HG03103 (cell line): ENCODE results near the gene MAGOH.
"Not testable (repeated sequence)": the region's sequence is repeated elsewhere in the genome, so short reads cannot be mapped to it uniquely, and the experiment has no call there.

Experiments used
- ATAC-seq: cut with Tn5 transposase; IDR thresholded peaks from one replicate; pipeline ENCODE4 v1.9.1; 2021; ENCODE audit warnings: low read depth; ENCODE audit not compliant: unreplicated experiment

MAGOH gene

DNA sequence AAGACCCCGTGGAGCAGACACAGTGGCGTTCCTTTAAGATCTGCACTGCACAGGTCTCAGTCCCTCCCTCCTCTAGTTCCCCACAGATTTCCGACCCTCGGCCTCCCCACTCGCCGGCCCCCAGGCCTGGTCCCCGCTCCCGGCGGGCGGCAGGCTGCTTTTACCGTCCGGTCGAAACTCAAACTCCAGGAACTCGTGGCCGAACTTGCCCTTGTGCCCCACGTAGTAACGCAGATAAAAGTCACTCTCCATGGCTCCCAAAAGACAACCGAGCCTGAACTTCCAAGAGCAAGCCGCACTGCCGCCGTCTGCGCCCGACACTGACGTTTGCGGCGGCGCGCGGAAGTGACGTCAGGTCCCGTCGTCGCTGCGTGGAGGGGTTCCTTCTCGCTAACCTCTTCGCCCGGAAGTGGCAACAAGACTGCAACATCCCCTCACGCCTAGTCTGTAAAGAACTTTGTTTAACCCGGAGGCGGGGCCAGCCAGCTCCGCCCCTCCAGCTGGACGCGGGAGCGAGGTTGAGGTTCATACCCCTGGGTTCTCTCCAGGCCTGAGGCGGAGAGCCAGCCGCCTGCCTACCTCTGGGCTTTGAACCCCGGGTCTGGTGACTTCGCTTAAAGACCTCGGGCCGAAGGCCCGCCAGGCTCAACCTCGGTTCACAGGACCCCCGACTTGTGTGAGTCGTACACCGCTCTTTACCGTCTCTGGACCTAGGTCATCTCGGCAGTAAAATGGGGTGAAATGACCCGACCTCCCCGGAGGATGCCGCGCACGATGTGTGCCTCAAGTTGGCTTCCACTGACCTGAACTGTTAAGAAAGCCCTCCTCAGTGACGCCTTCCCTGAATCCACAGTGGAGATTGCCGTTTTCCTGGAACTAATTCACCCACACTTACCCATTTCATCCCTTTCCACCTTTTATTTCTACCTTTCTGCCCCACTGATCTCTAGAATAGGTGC, at the start of gene MAGOH:
TSS of gene MAGOH (minus strand) at position 322 of the 959 bp plus-strand sequence. CDS start at position 252, 70 bp downstream.
- ATAC-seq: peak; percentile 98

DNA sequence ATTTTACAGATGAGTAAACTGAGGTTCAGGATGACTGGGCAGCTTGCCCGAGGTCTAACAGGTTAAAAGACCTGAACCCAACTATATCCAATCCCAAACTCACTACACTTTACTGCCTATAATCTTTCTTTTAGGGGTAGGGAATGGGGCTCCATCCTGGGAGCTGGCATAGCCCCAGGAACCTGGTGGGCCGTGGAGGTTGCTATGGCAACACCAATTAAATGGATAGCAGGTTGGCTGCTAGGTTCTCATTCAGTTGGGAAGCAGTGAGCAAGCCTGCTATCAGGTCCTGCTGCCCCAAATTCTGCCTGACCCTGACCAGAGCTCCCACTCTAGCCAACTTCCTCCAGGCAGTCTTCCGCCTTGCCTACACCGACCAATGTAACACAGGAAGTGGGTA, 48.6 kb upstream of the MAGOH start:
- no peak for ATAC-seq

DNA sequence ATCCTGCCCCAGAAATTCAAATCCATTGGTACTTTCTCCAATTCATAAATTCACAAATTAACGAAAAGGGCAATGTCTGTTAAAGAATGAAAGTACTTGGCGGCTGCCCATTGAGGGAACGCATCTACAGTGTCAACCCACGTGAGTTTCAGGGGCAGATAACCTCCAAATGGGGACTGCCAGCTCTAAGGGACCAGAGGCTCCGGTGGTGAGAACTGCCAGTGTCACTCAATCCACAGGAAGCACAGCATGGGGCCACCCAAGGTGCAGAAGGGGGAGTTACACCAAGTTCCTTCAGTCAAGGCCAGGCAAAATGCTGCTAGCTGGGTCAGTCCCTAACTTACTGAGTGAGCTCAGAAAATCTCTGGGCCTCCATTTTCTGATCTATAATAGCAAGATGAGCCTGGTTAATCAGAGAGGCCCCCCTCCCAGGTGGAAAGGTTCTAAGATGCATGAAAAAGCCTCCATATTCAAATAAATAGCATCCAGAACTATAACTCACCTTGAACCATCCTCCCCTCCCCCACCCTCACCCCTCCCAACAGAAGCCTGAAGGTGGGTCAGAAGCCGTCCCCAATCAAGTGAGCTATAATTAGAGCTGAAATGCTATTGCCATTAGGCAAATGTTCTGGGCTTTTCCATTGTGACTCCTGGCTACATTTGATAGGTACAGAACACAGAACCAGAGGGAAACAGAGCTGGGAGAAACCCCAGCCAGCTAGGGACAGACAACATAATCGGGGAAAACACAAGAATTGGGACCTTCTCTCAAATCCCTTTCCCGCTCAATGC, 47.8 kb upstream of the MAGOH start:
- ATAC-seq: no peak

DNA sequence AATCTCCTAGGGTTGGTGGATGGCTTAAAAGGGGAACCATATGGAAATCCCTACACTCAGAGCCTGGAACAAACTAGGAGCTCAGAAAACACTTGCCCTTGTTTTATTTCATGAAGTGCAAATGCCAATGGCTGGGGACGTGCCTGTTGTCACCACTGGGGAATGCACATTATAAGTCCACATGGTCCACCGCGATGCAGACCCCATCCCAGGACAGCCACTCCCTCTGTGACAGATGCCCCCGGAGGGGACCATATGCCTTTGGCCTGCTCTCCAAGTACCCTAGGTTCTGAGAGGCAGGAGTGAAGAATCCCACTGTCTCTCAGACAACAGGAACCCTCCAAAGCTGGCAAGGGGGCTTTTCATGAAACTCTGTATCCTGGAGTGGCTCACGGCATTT, 47.2 kb upstream of the MAGOH start:
- no peak for ATAC-seq

DNA sequence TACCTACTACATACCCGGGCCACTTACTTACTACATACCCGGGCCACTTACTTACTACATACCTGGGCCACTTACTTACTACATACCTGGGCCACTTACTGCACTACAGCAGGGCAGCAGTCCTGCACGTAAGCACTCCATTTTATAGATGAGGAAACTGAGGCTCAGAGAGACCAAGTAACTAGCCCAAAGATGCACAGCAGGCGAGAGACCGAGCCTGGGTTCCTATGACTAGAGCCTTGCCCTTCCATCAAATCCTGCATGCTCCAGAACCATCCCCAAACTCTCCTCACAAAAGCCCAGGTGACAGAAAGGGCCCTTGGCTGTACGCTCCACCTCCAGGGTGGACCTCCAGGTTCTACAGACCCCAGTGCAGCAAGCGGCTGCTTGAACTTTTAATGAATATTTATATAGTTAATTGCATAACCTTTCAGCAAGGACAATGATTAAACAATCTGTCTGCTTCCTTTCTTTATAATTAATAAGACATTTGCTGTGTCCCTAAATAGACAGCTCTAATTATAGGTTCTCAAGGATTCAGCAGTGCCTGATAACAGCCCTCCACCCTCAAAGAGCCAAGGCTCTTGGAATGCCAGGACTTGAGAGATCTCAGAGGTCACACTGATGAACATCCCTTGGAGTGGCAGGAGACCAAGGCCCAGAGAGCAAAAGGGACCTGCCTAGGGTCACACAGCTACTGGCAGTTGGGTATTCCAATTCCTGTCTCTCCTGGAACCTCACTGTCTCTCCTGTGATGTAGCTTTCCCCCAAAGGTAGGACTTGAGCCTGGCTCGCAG, 46.1 kb upstream of the MAGOH start:
- no peak for ATAC-seq

DNA sequence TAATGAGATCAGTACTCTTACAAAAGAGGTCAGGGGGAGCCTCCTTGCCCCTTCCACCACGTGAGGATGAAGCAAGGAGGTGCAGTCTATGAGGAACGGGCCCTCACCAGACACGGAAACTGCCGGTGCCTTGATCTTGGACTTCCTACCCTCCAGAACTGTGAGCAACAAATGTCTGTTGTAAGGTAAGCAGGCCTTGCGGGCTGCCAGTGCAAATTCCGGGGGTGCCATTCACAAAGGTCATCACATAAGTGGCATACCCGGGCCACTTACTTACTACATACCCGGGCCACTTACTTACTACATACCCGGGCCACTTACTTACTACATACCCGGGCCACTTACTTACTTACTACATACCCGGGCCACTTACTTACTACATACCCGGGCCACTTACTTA, 44.8 kb upstream of the MAGOH start:
- not testable (repeated sequence) for ATAC-seq

DNA sequence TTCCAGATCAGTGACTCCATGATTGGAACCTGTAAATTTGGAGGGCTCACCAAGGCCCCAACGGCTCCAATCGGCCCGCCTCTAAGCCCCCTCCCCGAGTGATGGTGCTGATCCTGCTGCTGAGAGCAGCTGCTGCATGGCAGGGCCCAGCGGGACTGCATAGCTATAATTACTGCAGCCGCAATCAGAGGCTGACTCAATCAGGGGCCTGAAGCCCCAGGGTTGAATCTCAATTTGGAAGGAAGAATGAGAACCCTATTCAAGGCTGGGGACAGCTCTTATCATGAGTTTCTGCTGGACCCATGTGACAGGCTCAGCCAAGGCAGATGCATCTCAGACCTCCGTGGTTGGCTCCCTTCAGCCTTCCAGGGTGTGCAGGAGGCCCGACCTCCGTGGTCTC, 42.8 kb upstream of the MAGOH start:
- ATAC-seq: no peak

DNA sequence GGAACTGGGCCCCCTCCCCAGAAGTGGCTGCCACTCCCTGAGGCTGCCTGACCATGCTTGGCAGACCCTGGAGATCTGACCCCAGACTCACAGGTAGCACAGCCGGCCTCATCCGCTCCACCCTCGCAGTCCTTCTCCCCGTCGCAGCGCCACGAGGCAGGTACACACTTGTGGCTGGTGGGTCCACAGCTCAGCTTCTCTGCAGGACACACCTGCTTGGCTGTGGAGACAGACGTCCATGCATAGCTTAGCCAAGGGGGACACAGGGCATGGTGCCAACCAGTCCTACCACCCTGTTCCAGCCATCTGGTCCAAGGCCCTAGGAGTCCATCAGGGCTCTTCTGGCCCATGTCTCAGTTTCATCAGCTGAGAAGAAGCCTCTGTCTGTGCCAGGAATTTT, 42.2 kb upstream of the MAGOH start:
- no peak for ATAC-seq

DNA sequence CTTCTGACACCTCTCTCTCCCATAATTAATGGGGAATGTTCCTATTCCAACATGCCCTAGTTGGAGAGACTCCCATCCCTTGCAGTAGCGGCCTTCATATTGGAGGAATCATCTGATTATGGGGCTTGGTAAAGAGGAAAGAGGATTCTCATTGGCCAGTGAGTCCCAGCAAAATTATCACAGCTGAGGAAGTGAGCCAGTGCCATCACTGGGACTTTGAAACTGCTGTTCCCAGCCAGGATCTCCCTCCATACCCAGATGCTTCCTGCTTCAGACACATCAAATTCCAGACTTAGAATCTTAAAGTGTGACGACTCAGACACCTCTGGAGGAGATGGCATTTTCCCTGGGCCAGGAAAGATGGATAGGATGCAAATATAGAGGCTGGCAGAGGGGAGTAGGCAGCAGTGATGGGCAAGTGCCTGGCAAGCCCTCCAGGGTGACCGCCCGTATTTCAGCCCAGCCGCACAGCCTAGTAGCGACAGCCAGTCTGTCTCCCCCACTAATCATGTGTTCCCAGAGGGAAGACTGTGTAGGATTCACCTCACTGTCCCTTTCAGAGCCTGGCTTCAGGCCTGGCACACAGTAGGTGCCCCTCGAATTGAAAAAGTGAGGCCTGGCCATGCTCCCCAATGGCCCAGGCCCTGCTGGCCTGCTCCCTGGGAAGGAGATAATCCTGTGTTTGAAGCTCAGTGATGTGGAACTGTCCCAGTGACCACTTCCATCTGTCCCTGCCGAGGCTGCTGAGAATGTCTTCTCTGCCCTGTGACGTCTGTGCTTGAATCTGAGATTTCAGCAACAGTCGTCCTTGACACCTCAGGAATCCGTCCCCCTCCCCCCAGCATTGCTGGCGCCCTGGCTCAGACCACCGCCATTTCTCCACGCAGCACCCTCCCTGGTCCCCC, 41.2 kb upstream of the MAGOH start:
- no peak for ATAC-seq

DNA sequence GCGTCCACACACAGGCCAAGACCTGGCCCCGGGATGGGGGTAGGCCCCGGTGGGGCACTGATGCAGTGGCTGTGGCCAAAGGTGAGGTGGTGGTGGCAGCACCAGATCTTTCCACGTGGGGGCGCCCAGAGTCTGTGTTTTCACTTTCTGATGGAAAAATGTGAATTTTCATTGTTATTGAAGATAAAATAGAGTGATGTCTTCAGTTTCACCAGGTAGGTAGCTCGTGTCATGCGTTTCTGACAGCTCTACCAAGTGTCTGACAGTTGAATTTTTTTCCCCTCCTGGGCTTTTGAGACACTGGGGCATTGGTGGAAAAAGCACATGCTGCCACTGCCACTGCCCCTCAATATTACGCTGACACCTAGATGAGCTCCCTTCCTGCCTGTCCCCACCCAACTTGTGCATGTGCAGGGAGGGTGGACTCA, 40.0 kb upstream of the MAGOH start:
- no peak for ATAC-seq

DNA sequence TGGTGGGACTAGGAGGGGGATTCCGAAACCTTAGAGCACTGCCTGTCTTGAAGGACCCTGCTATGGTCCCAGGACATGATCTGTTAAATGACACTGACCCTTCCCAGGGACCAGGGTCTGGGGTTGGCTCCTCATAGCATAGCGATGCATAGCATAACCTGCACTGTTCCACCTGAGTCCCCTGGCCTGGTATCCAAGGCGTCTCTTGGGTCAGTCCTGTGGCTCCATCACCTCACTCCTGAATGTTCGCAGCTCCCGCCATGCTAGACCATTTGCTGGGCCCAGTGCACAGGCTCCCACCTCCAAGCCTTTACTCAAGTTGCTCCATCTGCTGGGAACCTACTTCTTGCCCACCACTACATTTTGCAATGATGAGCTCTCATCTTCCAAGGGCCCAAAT, 39.0 kb upstream of the MAGOH start:
- no peak for ATAC-seq

DNA sequence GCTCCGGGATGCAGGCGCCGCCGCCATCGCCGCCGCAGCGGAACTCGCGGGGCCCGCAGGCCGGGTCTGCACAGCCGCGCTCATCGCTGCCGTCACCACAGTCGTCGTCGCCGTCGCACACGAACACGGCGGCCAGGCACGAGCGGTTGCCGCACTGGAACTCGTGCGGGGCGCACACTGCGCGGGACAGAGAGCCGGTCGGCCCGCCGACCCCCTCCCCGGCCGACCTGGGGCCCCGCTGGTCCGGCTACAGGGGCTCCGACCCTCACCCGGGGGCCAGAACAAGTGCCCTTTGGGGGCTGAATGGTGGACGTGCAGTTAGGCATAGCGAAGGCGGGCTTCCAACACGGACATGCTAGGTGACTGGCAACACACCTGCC, 38.6 kb upstream of the MAGOH start:
- no peak for ATAC-seq

DNA sequence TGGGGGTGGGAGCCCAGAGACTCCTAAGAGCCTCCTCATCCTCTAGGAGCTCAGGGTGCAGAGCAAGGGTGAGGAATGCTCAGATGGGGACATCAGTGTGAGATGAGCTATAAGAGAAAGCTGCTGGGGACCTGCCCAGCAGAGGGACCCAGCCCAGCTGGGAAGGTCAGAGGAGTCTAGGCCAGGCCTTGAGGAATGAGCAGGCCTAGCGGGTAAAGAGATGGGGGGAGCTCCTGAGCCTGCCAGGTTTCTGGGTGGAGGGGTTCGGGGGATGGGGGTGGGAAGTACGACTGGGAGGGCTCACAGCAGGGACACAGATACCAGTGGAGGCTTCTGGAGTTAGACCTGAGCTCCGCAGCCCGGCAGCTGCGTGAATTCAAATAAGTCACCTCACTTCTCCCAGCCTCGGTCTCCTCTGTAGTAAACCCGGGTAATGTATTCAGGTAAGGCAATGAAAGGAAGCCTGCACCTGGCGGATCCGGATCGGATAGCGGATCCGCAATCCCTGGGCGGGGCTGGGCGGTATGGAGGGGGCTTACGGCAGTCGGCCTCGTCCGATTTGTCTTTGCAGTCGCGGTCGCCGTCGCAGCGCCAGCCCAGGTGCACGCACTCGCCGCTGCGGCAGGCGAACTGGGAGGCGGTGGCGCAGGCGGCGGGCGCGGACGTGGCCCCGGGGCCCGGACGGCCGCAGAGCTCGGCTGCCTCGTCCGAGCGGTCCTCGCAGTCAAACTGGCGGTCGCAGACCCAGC, 38.0 kb upstream of the MAGOH start:
- ATAC-seq: no peak

DNA sequence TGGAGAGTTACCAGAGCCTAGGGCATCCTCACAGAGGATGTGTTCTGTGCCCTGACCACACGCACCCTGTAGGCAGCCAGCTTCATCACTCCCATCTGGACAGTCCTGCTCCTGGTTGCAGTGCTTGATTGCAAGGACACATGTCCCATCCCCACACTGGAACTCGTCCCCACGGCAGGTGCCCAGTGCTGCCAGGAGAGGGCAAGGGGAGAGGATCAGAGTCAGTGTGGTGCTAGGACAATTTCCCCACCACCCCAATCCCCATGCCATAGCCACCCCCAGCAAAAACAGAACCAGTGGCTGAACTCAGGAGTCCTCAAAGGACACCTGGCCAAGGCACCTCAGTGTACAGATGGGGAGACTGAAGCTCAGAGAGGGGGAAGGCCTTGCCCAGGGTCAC, 37.2 kb upstream of the MAGOH start:
- ATAC-seq: no peak

DNA sequence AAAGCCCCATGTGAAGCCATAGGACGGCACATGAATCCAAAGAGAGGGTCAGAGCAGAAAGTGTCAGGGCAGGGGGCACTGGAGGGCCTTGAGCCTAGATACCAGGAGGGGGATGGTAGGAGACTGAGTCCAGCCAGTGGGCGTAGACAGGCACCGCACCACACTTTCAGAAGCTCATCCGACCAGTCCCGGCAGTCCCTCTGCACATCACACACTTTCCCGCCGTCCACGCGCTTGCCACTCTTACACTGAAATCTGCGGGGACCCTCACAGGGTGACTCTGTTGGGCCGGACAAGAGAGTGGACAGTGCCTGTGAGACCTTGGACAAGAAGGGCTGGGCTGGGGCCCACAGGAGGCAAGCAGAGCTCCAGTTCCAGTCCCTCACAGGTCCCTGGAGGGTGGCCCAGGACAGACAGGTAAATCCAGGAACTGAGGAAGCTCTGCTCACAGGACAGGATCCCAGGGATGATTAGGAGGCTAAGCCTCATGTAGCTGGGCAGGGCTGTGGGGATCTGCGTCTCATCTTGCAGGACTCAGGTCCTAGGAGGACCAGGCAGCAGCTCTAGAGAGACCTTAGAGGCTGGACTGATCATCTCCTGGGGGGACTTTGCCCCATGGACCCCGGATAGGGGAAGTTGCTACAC, 36.3 kb upstream of the MAGOH start:
- ATAC-seq: no peak

DNA sequence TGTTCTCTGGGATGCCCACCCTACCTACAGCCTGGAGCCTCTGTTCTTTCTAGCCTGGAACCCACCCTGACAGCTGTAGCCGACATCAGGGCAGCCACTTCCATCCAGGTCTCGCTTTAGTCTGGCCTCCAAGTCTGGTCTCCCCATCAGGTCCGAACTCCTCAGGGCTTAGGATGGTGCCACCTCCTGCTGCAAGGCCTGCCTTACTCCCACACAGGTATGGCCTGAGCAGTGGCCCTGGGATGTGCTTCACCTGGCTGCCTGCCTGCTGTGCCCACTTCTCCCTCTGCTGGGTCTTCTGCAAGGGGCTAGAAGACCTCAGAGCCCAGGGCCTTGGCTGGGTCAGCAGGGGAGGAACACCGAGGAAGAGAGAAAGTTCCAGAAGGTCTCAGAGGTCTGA, 35.7 kb upstream of the MAGOH start:
- no peak for ATAC-seq

DNA sequence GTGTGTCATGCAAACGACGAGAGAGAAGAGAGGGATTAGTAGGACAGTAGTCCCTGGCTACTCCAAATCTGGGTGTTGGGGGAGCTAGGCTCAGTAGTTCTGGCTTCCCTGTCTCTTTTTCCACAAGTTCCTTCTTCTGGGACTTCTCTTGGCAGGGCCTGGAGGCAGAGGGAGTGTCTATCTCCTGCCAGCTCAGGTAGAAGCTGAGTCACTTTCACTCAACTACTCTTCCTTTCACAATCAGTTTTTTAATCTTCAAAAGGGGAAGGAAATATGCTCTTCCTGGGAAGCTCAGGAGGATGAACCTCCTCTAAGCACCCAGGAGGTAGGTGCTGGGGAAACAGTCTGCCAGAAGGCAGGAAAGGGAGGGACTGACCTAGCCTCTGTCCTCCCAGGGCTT, 35.2 kb upstream of the MAGOH start:
- no peak for ATAC-seq

DNA sequence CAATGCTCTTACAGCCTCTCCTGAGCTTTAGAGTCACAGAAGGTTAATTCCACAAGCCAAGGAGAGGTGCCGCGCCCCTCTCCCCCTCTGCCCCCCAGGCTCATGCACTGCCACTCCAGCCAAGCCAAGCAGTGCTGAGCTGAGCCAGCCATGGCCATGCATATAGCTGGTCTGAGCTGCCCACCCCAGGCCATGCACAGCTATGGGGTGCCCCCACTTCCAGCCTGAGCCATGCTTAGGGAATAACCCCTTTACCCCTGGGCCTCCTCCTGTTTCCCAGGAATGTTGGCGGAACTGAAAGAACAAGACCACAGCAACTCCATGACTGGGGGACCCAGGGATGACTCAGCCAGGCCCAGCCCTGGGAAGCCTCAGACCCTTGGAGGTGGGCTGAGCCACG, 34.0 kb upstream of the MAGOH start:
- ATAC-seq: no peak
